GM12878 (cell line): ENCODE data around the gene FERMT2. TPM values are rescaled to one million over a fixed set of nuclear protein-coding genes. Genes with fewer than 3 reads are reported as not detected.

Experiments
- ATAC-seq: fragments of 200-7000 bp; cut with Tn5 transposase; 3 replicates; pipeline ENCODE4 v1.9.1; 2020; ENCODE audit warnings: mild to moderate bottlenecking, moderate library complexity
- BruUV-seq: library from RNA; stranded (reverse); fragments of 400-500 nt; replicated peaks from 2 replicates; lab custom pipeline; 2021; lab: Mats Ljungman, UMichigan
- CTCF ChIA-PET: fragments of 300-600 bp; sonication (Branson Sonifier 250); formaldehyde crosslinking; extraction: SDS; loops from one replicate; lab custom pipeline; 2021; ENCODE audit warnings: inconsistent platforms; lab: Yijun Ruan, JAX
- POLR2A ChIA-PET: fragments of 350-600 bp; formaldehyde crosslinking; extraction: SDS; loops from one replicate; lab custom pipeline; 2021; ENCODE audit warnings: inconsistent platforms; lab: Charles Lee
- RAD21 ChIA-PET: fragments of 300-600 bp; sonication (Branson Sonifier 250); formaldehyde crosslinking; loops from one replicate; lab custom pipeline; 2023; ENCODE audit warnings: antibody characterized with exemption; ENCODE audit not compliant: unreplicated experiment; lab: Charles Lee
- SMC1A ChIA-PET: fragments of 300-600 bp; sonication (Branson Sonifier 250); formaldehyde crosslinking; loops from one replicate; lab custom pipeline; 2023; ENCODE audit not compliant: unreplicated experiment, uncharacterized antibody; lab: Charles Lee
- DNase-seq: peaks from one replicate; pipeline ENCODE4 v3.0.0-alpha.2; 2011; ENCODE audit warnings: low read depth, low spot score
- FAIRE-seq: peaks from 3 replicates; lab custom pipeline; 2011; peaks lifted over from hg19 to GRCh38; lab: Jason Lieb, UNC
- H2AFZ ChIP-seq: 2 replicates; pipeline ENCODE4 v1.6.0; 2011; ENCODE audit warnings: low read depth, low read length, control low read depth; ENCODE audit not compliant: control insufficient read depth
- H3K27ac ChIP-seq: 2 replicates; pipeline ENCODE4 v1.5.1; 2011; ENCODE audit warnings: control low read depth; ENCODE audit not compliant: control insufficient read depth, insufficient read depth
- H3K27me3 ChIP-seq, 2 experiments: replicated peaks in 1 of 2; 2 replicates each; pipeline versions ENCODE4 v1.6.0 to v1.6.1; 2011; ENCODE audit warnings: low read length in 1 of 2; ENCODE audit not compliant: control insufficient read depth in 2 of 2, insufficient read depth in 2 of 2
- H3K36me3 ChIP-seq, 2 experiments: 2 replicates each; pipeline ENCODE4 v1.5.1; 2011; ENCODE audit warnings: low read length in 1 of 2; ENCODE audit not compliant: control insufficient read depth in 2 of 2, insufficient read depth in 2 of 2
- H3K4me1 ChIP-seq: 2 replicates; pipeline ENCODE4 v1.6.1; 2011; ENCODE audit warnings: mild to moderate bottlenecking, low read length, moderate library complexity, mixed read lengths; ENCODE audit not compliant: control insufficient read depth, insufficient read depth
- H3K4me2 ChIP-seq: 2 replicates; pipeline ENCODE4 v1.6.0; 2011; ENCODE audit warnings: control low read depth; ENCODE audit not compliant: control insufficient read depth, insufficient read depth
- H3K4me3 ChIP-seq: fragments of 200-600 bp; sonication (generic); 2 replicates; pipeline ENCODE4 v1.5.1; 2016
- H3K79me2 ChIP-seq: 2 replicates; pipeline ENCODE4 v1.6.0; 2011; ENCODE audit warnings: low read length; ENCODE audit not compliant: control insufficient read depth, insufficient read depth
- H3K9ac ChIP-seq: 2 replicates; pipeline ENCODE4 v1.8.0; 2011; ENCODE audit warnings: low read length, control low read depth, mixed read lengths; ENCODE audit not compliant: control insufficient read depth, insufficient read depth
- H3K9me3 ChIP-seq: replicated peaks from 3 replicates; pipeline ENCODE4 v1.5.1; 2011; ENCODE audit warnings: mild to moderate bottlenecking, low read length; ENCODE audit not compliant: control insufficient read depth, insufficient read depth
- H4K20me1 ChIP-seq: 2 replicates; pipeline ENCODE4 v1.6.0; 2011; ENCODE audit not compliant: control insufficient read depth, insufficient read depth
- CEBPB ChIP-seq, 2 experiments: fragments of 150-350 bp in 1 of 2; IDR thresholded peaks; 2 replicates each; pipeline ENCODE4 v1.6.1; 2012 to 2014; ENCODE audit warnings: low read depth in 2 of 2, low read length in 2 of 2, borderline replicate concordance in 1 of 2, inconsistent platforms in 1 of 2
- EZH2 ChIP-seq: IDR thresholded peaks from 2 replicates; pipeline ENCODE4 v1.6.1; 2012; ENCODE audit warnings: low read depth, mild to moderate bottlenecking, control low read depth, inconsistent platforms, low read length, borderline replicate concordance; ENCODE audit not compliant: control insufficient read depth
- GABPA ChIP-seq: IDR thresholded peaks from 2 replicates; pipeline ENCODE4 v1.6.1; 2014; ENCODE audit warnings: antibody characterized with exemption, low read depth, mild to moderate bottlenecking, inconsistent platforms
- IRF5 ChIP-seq: fragments of 450-650 bp; IDR thresholded peaks from 2 replicates; pipeline ENCODE4 v1.6.1; 2017; ENCODE audit warnings: borderline replicate concordance
- JUNB ChIP-seq: IDR thresholded peaks from 2 replicates; pipeline ENCODE4 v1.6.1; 2016; ENCODE audit warnings: antibody characterized with exemption, mild to moderate bottlenecking
- LARP7 ChIP-seq: fragments of 450-650 bp; IDR thresholded peaks from 2 replicates; pipeline ENCODE4 v1.6.1; 2017; ENCODE audit warnings: mild to moderate bottlenecking
- MEF2A ChIP-seq: IDR thresholded peaks from 2 replicates; pipeline ENCODE4 v1.6.1; 2011; ENCODE audit warnings: low read depth, mild to moderate bottlenecking, low read length, moderate library complexity; ENCODE audit not compliant: insufficient read depth
- NBN ChIP-seq: fragments of 450-650 bp; IDR thresholded peaks from 2 replicates; pipeline ENCODE4 v1.6.1; 2016
- PAX8 ChIP-seq: fragments of 450-650 bp; IDR thresholded peaks from 2 replicates; pipeline ENCODE4 v1.6.1; 2017; ENCODE audit warnings: mild to moderate bottlenecking, moderate library complexity
- PRDM15 ChIP-seq: fragments of 450-650 bp; formaldehyde crosslinking; IDR thresholded peaks from 2 replicates; pipeline ENCODE4 v1.4.0; 2020; ENCODE audit warnings: mild to moderate bottlenecking, moderate library complexity
- RB1 ChIP-seq: fragments of 450-650 bp; formaldehyde crosslinking; IDR thresholded peaks from 2 replicates; pipeline ENCODE4 v1.6.1; 2017; ENCODE audit warnings: mild to moderate bottlenecking, borderline replicate concordance
- RCOR1 ChIP-seq: conservative IDR thresholded peaks from 2 replicates; pipeline ENCODE4 v1.6.1; 2012; ENCODE audit warnings: low read depth, low read length, improper control_type of control experiment
- RELA ChIP-seq: fragments of 450-650 bp; IDR thresholded peaks from 2 replicates; pipeline ENCODE4 v1.8.0; 2014; ENCODE audit warnings: borderline replicate concordance; ENCODE audit not compliant: partially characterized antibody
- SIX5 ChIP-seq: IDR thresholded peaks from 2 replicates; pipeline ENCODE4 v1.6.1; 2011; ENCODE audit warnings: mild to moderate bottlenecking, low read depth, low read length, moderate library complexity; ENCODE audit not compliant: severe bottlenecking
- SREBF2 ChIP-seq: IDR thresholded peaks from 2 replicates; pipeline ENCODE4 v1.6.1; 2012; ENCODE audit warnings: mild to moderate bottlenecking, low read length
- ZBTB40 ChIP-seq: fragments of 450-650 bp; IDR thresholded peaks from 2 replicates; pipeline ENCODE4 v1.6.1; 2016; ENCODE audit warnings: mild to moderate bottlenecking, moderate library complexity, borderline replicate concordance
- ZNF217 ChIP-seq: fragments of 450-650 bp; IDR thresholded peaks from 2 replicates; pipeline ENCODE4 v1.6.1; 2017; ENCODE audit warnings: antibody characterized with exemption, mild to moderate bottlenecking
- WGBS: methylation state at CpG from one replicate; pipeline ENCODE4 v1.1.6; 2016; ENCODE audit warnings: low lambda C conversion rate; ENCODE audit not compliant: insufficient replicate concordance, insufficient coverage; ENCODE audit errors: missing lambda C conversion rate; 5-methylcytosine and 5-hydroxymethylcytosine counted together
- in situ Hi-C: fragments of 300-500 bp; cut with MboI; formaldehyde crosslinking; loops from 9 replicates; pipeline ENCODE4 v1.14.3; 2018; ENCODE audit warnings: mixed read lengths
- intact Hi-C: fragments of 100-400 bp; cut with micrococcal nuclease; formaldehyde crosslinking; loops from one replicate; pipeline ENCODE4 v1.14.2; 2022; ENCODE audit not compliant: unreplicated experiment
- polyA plus RNA-seq, 11 experiments: library from polyadenylated mRNA; depleted of rRNA in 4 of 11; unstranded in 6 of 11; stranded (reverse) in 5 of 11; fragments of >200 nt; fragmentation: Nextera tagmentation in 4 of 11; fragmentation: Illumina TruSeq in 1 of 11; extraction: Ambion mirVana in 4 of 11; extraction: Trizol in 1 of 11; gene quantifications; 1 replicate in 1 of 11; 2 replicates in 10 of 11; pipeline versions ENCODE4 v1.2.1 to v1.2.3, GENCODE V29; 2011 to 2016; ENCODE audit warnings: inconsistent platforms in 2 of 11, missing spikeins in 2 of 11, low read depth in 1 of 11
- total RNA-seq, 4 experiments: library from RNA; depleted of rRNA in 3 of 4; stranded (reverse); fragments of >200 nt in 3 of 4; fragmentation: Illumina TruSeq in 1 of 4; extraction: Trizol in 1 of 4; gene quantifications; 2 replicates each; pipeline versions ENCODE4 v1.2.1 to v1.2.3, GENCODE V29; 2013 to 2021

The FERMT2 gene
- total and polyA plus RNA-seq, 10 of the 15 experiments (the other 5 are each of a cell fraction or from before 2014, with no cell fraction given): 4.9 to 35.5 (median 19.5) TPM

GRCh38 chr14:52837451-52837850 lies 113.4 kb downstream of the FERMT2 start:
- FAIRE-seq: no peak

More at GRCh38 chr14:52837451-52837850, 113.4 kb downstream of the FERMT2 start:
- H3K4me3 ChIP-seq: no peak overlapping the region
- ChIA-PET RAD21 (no interaction called here), CTCF (no interaction called here), POLR2A (no interaction called here)
- no peak overlapping the region for H3K9ac ChIP-seq
- H3K27me3 ChIP-seq: no peaks in the 10 kb centered on the region
- in situ Hi-C loops: no loop called here
- TF ChIP-seq EZH2 (no peak), GABPA (no peak), PRDM15 (CRISPR knock-in tag) (no peak), NBN (no peak), JUNB (no peak), LARP7 (no peak), MEF2A (no peak), RELA (no peak), ZBTB40 (no peak), PAX8 (no peak), IRF5 (no peak), CEBPB (IDR thresholded peaks at IDR 0.05; ENCODE audit: borderline replicate concordance in 1 of 2, low read depth in 2 of 2, low read length in 2 of 2) (no peak), SREBF2 (no peak), ZNF217 (no peak), RCOR1 (no peak), SIX5 (no peak), RB1 (no peak)
- TF ChIP-seq, all 136 proteins: peak for 0
- DNase-seq (no peak), ATAC-seq (no peak)
- WGBS: 34% methylated on average over 7 of the region's 7 CpGs
- no TSS peak for BruUV-seq
- no peaks in the 10 kb centered on the region for H3K36me3 ChIP-seq
- no peaks in the 10 kb centered on the region for H4K20me1 ChIP-seq
- no peaks in the 10 kb centered on the region for H3K79me2 ChIP-seq
- no peak overlapping the region for H3K27ac ChIP-seq
- intact Hi-C loops: no loop called here
- H3K9me3 ChIP-seq: no peaks in the 10 kb centered on the region
- SMC1A ChIA-PET: no interaction called here
- no peak overlapping the region for H2AFZ ChIP-seq
- no peak overlapping the region for H3K4me2 ChIP-seq
- H3K4me1 ChIP-seq: no peaks in the 10 kb centered on the region
